Spleen (tissue), 7 donors: ENCODE measurements around the gene CDKN1A.

ENCODE experiments used
- CTCF ChIP-seq, 11 experiments: fragments of 200-600 bp in 7 of 11; fragments of 450-650 bp in 4 of 11; sonication (generic) in 4 of 11; IDR thresholded peaks in 8 of 11; conservative IDR thresholded peaks in 3 of 11; 1 replicate in 7 of 11; 2 replicates in 4 of 11; pipeline versions ENCODE4 v1.4.0 to v1.8.0; 2016 to 2021; ENCODE audit warnings: antibody characterized with exemption in 11 of 11, inconsistent platforms in 4 of 11, mild to moderate bottlenecking in 1 of 11
- POLR2AphosphoS5 ChIP-seq, 3 donors: sonication (generic); formaldehyde crosslinking; IDR thresholded peaks; one replicate each; pipeline ENCODE4 v1.5.1; 2017; ENCODE audit warnings: antibody characterized with exemption in 3 of 3
- donor health status: DM: no; HTN: no; CAD: no; lungs with moderate emphysema.
- donor health status: DM: no; HTN: no; CAD: no.
- donor health status: DM: no; HTN: no; CAD: no.

- TF ChIP-seq CTCF (IDR thresholded peaks at IDR 0.05 in 8 of 11, conservative IDR thresholded peaks at IDR 0.05 in 3 of 11) (no peak), POLR2AphosphoS5 (IDR thresholded peaks at IDR 0.05) (no peak)
Observed at GRCh38 chr6:36668591-36668990, 9.9 kb upstream of the CDKN1A start.
